T-helper 22 cell (primary cell): ENCODE results near the gene UNC80.
"Not testable (repeated sequence)": the region's sequence is repeated elsewhere in the genome, so short reads cannot be mapped to it uniquely, and the experiment has no call there.

Experiments used
- DNase-seq: peaks from one replicate; pipeline ENCODE4 v3.0.0-alpha.2; 2020; ENCODE audit warnings: low read depth

Gene UNC80, protein sequence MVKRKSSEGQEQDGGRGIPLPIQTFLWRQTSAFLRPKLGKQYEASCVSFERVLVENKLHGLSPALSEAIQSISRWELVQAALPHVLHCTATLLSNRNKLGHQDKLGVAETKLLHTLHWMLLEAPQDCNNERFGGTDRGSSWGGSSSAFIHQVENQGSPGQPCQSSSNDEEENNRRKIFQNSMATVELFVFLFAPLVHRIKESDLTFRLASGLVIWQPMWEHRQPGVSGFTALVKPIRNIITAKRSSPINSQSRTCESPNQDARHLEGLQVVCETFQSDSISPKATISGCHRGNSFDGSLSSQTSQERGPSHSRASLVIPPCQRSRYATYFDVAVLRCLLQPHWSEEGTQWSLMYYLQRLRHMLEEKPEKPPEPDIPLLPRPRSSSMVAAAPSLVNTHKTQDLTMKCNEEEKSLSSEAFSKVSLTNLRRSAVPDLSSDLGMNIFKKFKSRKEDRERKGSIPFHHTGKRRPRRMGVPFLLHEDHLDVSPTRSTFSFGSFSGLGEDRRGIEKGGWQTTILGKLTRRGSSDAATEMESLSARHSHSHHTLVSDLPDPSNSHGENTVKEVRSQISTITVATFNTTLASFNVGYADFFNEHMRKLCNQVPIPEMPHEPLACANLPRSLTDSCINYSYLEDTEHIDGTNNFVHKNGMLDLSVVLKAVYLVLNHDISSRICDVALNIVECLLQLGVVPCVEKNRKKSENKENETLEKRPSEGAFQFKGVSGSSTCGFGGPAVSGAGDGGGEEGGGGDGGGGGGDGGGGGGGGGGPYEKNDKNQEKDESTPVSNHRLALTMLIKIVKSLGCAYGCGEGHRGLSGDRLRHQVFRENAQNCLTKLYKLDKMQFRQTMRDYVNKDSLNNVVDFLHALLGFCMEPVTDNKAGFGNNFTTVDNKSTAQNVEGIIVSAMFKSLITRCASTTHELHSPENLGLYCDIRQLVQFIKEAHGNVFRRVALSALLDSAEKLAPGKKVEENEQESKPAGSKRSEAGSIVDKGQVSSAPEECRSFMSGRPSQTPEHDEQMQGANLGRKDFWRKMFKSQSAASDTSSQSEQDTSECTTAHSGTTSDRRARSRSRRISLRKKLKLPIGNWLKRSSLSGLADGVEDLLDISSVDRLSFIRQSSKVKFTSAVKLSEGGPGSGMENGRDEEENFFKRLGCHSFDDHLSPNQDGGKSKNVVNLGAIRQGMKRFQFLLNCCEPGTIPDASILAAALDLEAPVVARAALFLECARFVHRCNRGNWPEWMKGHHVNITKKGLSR (N-terminal part only)

DNA sequence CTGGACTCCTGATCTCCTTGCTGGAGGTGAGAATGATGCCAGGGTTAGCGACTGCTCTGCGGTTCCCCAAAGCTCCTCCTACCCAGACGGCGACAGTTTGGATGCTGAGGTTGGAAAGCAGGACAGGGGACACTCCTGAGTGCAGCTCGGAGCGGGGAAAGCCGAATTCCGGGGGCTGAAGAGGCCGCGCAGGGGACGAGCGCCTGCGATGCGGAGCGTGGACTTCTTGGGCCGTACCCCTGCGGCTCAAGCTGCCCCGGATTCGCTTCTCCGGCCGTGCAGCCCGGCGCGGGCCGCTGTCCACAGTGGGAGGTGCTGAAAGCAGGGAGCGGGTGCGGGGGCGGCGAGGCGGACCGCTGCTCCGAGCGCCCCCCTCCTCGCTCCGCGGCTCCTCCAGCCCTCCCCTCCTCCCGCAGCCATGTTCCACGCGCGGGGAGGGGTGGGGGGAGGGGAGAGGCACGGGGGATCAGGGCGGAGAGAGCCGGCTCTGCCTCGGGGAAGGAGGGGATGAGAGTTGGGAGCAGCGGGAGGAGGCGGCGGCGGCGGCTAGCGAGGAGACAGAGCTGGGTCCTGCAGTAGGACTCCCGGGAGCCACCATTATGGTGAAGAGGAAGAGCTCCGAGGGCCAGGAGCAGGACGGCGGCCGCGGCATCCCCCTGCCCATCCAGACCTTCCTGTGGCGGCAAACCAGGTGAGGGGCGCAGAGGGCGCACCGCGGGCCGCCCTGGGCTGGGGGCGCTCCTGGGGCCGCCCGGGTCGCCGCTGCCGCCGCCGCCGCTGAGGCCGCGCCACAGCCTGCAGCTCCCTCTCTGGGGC is at the start of gene UNC80:
TSS of gene UNC80 (plus strand) at position 359 of the 816 bp plus-strand sequence. CDS start at position 600, 241 bp downstream.
- no peak for DNase-seq

DNA sequence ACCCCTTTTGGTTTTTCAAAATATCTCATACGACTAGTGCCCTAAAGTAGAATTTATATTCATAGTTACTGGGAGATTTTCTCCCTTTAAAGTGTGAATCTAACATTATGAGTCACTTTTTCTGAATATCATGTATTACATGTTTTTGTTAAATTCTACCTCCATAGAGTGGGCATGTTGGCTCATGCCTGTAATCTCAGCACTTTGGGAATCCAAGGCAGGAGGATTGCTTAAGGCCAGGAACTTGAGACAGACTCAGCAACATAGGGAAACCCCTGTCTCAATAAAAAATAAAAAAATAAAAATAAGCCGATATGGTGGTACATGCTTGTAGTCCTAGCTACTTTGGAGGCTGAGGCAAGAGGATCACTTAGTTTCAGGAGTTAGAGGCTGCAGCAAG is 45.3 kb upstream of the UNC80 start:
- DNase-seq, result no peak

DNA sequence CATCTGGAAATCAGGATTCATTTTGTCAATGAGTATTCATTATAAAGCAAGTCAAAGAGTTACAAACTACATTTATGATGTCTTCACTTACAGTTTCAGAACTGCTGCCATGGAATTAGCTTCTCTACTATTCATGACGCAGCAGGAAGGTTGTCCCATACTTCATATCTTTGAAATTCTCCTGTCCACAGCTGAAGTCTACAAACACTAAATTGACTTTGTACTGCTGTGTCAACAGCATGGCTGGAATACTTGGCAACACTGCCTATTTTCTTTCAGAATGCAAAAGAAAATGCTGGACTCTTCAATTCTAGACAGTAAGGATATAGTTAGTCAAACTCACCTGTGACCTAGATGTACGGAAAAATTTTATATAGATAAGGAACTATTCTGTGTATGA is 44.6 kb upstream of the UNC80 start:
- DNase-seq, result no peak

DNA sequence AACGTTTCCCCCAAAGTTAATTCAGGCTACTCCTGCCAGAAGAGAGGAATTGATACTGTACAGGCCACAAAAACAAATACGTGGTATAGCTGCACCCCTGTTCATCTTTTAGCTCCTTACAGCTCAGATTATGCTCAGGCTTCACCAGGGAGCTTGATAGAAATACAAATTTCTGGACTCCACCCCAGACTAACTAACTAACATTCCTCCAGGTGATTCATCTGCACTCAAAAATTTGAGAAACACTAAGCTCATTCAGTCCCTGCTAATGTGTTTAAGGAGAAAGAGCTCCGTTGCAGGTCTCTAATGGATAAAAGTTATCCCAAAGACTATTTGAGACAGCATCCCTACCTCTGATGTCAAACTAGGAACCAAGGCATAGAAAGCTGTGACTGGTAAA is 36.8 kb upstream of the UNC80 start:
- DNase-seq, result no peak

DNA sequence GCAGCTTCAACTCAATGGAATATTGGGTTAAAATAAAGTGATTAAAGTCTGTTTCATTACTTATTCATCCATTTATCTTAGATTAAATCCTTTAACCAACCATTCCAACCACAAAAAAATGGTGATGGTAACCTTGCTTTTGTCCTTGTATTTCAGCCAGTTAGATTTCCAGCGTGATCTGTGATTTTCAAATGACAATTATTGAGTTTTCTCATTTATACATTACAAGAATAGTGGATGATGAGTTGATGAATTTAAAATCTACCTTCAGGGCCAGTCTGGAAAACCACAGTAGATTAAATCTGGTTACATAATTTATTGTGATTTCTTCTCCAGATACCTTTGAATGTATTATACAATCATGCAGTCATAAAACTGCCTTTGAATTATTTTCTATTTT is 29.7 kb upstream of the UNC80 start:
- DNase-seq, result no peak

DNA sequence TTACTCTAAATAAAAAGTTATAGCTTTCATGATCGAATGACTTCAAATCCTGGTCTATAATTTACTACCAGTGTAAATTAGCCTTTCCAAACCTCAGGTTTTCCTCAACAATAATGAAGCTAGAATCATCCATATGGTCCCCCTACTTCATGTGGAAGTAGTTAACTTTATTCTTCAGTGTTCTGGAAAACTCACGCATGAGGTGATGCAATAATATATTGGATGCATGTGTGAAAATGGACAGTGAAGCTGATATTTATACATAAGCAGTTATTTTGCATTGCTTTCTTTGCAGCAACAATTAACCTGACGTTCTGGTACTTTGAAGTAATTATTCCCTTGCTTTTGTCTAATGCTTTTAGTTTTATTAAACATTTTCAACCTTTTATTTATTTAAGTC is 18.6 kb upstream of the UNC80 start:
- no peak for DNase-seq

DNA sequence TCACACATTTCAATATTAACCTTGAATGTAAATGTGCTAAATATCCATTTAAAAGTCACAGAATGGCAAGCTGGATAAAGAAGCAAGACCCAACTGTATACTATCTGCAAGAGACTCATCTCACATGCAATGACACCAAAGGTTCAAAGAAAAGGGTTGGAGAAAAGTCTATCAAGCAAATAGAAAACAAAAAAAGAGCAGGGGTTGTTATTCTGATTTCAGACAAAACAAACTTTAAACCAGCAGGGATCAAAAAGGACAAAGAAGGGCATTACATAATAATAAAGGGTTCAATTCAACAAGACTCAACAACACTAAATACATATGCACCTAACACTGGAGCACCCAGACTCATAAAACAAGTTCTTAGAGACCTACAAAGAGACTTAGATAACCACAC is 14.5 kb upstream of the UNC80 start:
- no peak for DNase-seq

DNA sequence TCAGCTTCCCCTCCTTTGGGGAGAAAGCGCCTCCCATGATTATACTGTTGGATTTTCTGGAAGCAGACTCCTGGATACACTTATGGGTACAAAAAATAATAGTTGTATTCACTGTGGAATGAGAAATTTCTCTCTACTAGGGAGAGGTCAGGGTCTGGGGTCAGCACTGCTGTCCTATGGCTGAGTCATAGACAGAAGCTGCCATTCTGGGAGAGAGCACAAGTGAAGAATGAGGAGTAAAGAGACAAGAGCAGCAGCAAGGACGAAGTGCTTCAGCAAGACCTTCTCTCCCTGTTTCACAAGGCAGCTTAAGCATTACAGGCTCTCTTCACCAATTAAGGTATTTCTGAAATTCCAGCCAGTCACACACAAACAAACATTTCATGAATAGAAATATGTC is 10.1 kb upstream of the UNC80 start:
- no peak for DNase-seq

DNA sequence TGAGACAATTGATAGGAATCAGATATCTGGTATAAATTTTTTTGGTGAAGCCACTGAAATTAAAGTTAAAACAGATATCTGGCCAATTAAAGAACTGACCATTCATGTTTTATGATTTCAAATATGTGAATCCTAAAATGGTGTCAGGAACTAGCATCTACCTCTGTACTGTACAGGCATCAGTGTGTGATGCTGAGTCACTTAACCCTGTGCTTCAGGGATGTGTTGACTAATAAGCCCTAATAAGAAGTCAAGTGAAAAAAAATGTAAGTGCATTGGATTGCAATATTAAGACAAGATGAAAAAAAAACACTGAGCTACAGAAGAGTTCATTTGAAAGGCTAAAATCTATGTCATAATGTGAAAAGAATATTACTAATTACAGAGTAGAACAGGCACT is 9.1 kb upstream of the UNC80 start:
- DNase-seq, result no peak

DNA sequence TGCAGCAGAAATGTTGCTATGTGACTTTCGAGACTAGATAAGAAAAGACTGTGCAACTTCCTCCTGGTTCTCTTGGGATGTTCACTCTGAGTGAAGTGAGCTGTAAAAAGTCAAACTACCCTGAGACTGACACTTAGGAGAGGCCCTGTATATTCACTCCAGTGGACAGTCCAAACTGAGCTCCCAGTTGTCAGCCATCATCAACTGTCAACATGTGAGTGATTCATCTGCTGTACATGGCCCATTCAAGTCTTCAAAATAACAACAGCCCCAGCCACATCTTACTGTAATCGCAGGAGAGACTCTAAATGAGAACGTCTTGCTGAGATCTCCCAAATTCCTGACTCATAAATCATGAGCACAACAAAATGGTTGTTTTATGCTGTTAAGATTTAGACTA is 8.5 kb upstream of the UNC80 start:
- DNase-seq, result no peak

DNA sequence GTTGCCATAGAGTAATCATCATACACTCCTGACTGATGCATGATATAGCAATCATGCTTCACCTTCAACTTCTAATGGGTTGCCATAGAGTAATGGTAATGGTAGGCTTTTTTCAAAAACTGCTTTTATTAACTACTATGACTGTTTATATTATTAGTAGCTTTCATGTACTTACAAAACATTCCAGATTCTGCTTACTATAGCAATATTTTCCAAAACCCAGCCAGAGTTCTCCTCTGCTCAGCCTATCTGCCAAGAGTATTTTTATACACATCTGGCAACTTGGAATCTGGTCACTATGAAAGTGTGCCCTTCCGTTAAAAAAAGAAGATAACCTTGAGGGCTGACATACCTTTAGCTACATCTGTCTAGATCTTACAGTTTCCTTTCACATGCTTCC is 5.0 kb upstream of the UNC80 start:
- DNase-seq, result no peak

DNA sequence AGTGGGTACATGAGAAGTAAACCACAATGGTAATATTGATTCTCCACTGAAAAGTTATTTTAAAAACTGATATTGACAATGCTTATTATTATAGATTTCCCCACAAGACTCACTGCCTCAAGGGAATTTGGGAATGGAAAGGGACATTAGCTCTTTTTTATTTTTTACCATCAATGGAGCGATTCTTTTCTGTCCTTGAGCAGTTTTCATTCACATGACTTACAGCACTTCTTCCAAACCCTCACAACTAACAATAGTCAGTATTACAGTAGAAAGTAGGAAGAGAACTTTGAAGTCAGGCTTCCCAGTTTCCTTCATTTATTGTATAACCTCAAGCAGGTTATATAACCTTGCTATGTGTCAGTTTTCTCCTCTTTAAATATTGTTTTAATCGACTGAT is 4.3 kb upstream of the UNC80 start:
- DNase-seq, result no peak

DNA sequence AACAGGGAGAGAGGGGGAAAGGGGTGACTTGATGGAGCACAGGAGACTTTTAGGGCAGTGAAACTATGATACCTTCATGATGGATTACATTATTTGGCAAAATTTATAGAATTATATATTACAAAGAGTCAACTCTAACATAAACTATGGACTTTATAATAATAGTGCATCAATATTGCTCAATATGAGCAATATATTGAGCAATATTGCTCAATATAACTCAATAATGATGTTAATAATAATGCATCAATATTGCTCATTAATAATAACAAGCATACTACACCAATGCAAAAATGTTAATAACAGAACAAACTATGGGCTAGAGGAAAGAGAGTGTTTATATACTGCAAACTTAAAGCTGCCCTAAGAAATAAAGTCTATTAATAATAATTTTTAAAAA is 3.1 kb upstream of the UNC80 start:
- no peak for DNase-seq

DNA sequence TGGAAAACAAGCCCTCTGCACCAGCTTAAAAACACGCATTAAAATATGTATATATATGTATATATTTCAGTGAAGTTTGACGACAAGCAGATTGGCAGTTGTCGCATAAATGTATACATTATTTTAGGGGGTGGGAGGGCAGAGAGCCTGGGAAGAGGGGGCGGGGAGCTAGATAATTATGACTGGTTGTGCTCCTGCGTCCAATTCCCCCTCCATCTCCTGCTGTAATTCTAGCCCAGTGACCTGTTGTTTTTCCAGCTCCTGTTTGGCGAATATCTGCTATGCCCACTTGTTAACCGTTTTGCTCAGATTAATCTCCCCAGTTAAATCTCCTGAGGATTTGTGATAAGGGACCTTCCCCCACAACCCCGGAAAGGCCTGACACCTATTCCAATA is 656 bp downstream of the UNC80 start:
- no peak for DNase-seq

DNA sequence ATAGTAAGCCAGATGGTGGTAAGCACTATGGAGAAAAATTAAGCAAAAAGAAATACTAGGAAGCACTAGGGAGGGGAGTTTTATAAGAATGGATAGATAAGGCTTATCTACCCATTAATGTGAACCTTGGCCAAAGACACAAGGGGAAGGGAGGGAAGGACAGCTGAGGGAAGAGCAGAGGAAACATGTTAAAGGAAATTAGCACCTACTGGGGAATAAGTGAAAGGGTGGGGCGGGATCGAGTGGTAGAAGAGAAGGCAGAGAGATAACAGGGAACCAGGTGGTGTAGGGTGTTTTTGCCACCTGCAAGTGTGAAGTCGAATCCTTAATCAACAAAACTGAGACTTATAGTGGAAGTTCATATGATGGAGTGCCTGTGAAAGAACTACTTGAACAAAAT is 1.7 kb downstream of the UNC80 start:
- no peak for DNase-seq

DNA sequence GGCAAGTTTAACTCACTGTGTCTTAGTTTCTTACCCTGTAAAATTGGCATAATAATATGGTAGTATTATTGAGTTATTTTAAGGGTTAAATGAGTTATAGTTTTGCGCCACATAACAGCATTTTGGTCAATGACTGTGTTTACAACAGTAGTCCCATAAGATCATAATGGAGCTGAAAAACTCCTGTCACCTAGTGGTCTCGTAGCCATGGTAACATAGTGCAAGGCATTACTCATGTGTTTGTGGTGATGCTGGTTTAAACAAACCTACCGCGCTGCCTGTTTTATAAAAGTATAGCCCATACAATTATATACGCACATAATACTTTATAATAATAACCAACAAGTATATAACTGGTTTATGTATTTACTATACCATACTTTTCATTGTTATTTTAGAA is 15.8 kb downstream of the UNC80 start:
- no peak for DNase-seq

DNA sequence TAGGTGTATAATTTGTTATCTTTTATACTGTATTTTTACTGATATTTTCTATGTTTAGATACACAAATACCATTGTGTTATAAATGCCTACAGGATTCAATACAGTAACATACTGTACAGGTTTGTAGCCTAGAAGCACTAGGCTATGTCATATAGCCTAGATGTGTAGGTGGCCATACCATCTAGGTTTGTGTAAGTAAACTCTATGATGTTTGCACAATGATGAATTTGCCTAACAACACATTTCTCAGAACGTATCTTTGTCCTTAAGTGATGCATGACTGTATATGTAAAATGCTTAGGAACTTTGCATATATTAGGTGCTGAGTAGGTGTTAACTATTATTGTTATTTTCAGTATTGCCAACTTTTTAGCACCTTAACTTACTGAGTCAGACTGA is 17.3 kb downstream of the UNC80 start:
- no peak for DNase-seq

DNA sequence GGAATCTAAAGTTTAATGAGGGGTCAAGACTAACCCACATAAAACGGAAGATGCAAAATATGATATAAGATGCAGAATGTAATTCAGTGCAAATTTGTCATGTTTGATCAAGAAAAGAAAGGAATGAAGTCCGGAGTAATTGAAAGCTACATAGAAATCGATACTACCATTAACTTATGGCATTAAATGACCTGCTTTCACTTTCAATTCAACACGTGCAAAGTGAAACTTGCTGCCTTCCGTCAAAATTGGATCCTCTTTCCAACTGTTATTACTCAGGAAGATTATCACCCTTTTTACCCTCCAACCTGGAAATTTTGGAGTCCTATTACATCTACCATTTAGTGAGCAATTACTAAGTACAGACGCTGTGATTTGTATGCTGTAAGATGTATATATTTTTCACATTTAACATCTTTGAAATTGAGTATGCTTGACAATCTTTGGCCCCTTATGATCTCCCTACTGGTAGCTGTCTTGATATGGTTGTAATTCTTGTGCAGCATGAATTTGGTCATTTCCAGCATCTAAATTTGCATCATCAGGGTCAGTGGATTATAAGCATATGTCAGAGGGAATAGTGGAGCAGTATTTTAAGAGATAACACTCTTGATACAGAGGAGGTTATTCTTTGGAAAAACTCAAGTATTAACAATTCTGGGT is 18.6 kb downstream of the UNC80 start:
- no peak for DNase-seq

DNA sequence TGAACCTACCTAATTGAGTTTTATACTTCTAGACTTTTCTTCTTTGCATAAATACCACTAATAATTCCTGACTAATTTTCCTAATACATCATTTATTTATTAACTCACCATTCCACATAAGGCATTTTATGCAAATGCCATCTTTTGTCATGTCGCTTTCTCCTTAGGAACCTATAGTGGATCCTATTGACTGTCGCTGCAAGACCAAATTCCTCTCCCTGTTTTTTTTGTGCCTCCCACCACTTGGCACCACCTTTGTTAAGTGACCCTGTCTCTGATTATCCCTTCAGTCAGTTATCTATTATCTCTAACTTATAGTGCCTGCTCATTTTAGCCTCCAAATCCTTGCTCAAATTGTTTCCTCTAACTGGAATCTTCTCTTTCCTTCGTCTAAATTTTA is 19.5 kb downstream of the UNC80 start:
- DNase-seq, result no peak

DNA sequence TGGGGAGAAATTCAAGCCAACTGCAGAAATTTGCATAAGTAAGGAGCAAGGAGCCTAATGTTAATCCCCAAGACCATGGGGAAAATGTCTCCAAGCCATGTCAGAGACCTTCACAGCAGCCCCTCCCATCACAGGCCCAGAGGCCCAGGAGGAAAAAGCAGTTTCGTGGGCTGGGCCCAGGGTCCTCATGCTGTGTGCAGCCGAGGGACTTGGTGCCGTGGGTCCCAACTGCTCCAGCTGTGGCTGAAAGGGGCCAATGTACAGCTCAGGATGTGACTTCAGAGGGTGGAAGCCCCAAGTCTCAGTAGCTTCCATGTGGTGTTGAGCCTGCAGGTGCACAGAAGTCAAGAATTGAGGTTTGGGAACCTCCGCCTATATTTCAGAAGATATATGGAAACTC is 23.8 kb downstream of the UNC80 start:
- not testable (repeated sequence) for DNase-seq

DNA sequence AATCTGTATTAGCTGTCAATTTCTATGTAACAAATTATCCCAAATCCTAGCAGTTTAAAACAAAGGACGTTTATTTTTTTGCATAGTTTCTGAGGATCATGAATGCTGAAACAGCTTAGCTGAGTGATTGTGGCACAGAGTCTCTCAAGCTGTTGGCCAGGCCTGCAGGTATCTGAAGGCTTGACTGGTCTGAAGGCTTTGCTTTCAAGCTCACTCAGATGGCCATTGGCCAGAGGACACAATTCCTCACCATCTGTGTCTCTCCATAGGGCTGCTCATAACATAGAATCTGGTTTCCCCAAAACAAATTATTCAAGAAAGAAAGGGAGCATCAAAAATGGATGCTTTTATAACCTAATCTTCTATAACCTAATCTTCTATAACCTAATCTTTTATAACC is 33.7 kb downstream of the UNC80 start:
- no peak for DNase-seq
